GM18520 (cell line): ENCODE results near the gene DIO3.

Experiments
- ATAC-seq: cut with Tn5 transposase; IDR thresholded peaks from one replicate; pipeline ENCODE4 v1.9.1; 2021; ENCODE audit not compliant: unreplicated experiment

The DIO3 gene

GRCh38 chr14:101561145-101561896 is at the start of gene DIO3:
Gene DIO3 (plus strand): TSS chr14:101561495.
- no peak for ATAC-seq

DNA sequence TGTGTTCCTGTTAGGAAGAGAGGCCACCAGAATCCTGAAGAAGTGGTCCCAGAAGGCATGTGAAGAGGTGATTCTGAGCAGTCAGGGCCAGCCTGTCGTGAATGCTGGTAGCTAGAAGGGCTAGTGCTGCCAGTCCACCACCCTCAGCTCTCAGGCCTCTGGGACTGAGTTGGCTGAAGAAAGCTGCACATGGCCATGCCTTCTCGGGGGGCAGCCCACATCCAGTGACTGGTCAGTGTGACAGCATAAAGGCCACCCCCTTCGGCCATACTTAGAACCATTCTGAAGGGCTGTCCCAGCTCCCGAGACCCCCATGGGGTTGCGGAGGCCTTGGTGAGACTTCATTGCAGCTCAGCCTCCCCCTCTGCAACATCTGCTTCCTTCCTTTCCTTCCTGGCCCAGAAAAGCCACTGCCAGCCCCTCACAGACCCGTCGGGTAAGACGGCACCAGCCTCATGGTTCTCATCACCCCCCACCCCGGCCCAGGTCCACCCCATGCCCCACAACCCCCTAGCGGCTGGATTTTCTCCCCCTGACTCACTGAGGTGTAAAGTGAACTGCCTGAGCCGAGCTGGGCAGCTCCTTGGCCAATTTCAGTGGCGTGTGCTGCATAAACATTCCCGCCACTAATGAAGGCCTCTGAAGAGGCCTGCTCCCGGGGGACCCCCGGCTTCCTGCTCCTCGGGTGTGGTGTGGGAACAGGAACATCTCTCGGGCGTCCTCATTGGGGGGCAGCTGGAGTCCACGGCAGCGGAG is 49.5 kb upstream of the DIO3 start:
- no peak for ATAC-seq

DNA sequence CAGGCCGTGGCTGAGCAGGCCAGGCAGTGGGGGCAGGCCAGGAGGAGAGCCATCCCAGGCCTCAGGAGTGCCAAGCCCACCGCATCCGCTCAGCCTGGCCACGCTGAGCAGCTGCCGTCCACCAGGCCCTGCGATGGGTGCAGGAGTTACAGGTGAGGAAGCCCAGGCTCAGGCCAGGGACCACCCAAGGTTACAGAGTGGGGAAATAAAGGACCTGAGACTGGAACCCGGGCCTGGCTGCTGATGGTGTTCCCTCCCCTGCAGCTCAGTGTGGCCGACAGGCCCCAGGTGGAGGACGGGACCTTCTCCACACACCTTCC is 49.0 kb upstream of the DIO3 start:
- ATAC-seq, result no peak

DNA sequence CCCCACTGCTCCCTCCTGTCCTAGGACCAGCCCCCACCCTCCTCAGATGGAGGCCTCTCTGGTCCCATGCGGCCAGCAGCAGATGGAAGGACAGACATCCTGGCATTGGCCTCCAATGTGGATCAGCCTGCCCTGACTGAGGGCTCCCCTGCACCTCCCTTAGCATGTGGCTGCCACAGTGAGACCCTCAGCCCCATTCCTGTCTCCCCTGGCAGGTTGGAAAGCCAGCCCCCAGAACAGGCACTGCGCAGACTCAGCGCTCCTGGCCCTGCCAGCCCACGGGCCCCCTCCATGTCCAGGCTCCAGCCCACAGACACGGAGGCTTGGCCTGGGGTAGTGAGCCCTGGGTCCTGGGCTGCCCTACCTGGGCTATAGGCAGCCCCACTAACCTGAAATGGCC is 47.2 kb upstream of the DIO3 start:
- no peak for ATAC-seq

- no peak for ATAC-seq
These were observed 44.9 kb upstream of the DIO3 start for GRCh38 chr14:101516401-101516800.

DNA sequence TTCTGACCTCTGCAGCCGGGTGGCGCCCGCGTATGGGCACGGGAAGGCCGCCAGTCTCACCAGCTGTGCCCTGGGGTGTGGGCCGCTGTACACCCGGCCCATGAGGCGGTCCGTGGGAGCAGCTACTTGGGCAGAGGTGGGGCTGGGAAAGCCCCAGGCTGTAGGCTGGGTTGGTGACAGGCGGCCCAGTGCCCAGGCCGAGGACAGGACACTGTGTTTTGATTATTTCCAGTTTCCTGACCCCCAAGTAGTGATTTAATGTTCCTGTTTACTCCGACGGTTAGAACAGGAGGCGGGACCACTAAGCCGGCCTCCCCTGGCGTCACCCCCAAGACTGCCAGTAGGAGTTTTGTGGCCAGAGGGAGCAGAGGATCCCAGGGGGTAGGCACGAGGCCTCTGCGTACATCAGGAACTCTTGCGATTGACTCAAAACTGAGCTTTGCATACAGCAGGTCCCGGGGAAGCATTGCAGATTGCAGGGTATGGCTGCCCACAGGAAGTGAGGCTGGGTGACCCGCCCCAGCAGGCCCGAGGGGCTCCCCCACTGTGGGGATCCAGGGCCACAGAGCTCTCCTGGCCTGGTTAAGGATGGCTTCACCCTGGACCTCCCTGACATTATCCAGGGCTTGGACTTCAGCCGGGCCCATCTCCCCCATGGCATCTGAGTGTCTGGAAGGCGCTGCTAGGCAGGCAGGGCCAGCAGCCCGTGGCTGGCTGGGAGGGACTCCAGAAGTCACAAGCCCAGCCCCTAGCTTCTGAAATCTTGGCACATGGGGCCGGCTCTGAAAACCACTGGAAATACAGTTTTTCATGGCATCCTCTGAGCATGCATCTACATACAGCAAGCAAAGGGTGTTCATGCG is 42.5 kb upstream of the DIO3 start:
- ATAC-seq, result no peak

DNA sequence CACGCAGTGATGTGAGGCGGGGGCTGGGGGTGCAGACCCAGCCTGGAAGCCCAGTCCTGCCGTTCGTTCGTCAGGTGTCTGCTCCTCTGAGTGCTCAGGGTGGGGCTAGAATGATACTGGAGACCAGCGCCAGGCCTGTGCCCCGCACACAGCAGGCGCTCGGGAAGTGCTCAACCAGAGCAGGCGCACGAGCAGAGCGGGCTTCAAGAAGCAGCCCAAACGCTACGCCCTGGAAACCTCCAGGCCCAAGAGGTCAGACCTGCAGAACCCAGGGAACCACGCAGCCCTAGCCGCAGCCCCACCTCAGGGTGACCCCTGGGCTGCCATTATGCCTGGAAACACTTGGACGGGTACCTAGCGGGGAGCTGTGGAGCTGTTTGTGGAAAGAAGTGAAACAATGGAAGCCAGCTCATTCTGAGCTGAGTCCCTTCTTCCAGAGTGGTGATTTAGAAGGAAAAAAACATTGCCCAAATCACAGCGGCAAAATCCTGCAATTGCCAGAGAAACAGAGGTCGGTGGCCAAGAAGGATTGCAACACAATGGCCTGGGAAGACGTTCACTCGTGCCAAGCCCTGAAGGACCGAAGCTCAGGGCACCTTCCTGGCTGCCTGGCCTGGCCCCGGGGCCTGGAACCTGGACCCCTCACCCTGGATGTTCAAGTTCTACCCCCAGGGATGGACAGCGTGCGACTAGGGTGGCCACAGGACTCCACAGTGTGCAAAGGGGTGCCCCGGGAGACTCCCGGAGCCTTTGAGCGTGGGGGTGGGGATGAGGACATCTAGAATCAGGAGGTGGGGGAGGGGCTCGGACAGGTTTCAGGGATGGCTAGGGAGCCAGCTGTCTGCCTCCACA is 40.4 kb upstream of the DIO3 start:
- ATAC-seq, result no peak

DNA sequence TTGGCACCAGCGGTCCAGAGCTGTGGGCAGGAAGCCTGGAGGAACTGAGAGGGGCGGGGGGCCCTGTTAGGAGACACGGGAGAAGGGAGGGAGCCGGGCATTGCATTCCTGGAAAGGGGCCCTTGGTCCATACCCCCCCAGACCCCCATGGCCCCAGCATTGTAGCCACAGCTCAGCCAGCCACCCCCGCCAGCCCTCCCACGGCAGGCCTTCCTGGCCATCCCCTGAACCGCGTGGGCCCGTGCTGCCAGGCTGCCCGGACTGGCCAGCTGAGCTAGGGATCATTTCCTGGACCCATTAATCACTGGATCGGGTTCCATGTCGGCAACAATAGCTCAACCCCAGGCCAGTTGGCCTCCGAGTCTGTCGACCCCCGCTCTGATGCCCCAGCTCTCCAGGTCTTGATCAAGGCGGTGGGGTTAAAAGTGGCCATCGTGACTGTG is 39.8 kb upstream of the DIO3 start:
- no peak for ATAC-seq

DNA sequence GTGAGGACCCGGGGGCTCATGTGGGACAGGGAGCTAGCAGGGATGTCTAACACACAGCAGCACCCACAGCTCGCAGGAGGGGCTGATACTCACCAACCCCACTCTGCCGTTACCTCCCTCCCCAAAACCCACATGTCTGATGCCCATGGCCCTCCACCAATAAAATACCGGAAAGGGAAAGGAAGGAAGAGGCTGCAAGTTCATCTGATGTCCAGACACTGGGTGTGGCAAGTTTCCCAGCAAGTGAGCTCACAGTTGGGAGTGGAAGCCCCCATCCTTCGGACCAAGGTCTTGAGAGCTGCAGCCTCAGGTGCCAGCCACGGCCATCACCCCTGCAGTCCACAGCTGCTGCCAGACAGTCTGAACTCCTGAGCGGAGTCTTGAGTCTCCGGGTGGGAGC is 39.3 kb upstream of the DIO3 start:
- no peak for ATAC-seq

DNA sequence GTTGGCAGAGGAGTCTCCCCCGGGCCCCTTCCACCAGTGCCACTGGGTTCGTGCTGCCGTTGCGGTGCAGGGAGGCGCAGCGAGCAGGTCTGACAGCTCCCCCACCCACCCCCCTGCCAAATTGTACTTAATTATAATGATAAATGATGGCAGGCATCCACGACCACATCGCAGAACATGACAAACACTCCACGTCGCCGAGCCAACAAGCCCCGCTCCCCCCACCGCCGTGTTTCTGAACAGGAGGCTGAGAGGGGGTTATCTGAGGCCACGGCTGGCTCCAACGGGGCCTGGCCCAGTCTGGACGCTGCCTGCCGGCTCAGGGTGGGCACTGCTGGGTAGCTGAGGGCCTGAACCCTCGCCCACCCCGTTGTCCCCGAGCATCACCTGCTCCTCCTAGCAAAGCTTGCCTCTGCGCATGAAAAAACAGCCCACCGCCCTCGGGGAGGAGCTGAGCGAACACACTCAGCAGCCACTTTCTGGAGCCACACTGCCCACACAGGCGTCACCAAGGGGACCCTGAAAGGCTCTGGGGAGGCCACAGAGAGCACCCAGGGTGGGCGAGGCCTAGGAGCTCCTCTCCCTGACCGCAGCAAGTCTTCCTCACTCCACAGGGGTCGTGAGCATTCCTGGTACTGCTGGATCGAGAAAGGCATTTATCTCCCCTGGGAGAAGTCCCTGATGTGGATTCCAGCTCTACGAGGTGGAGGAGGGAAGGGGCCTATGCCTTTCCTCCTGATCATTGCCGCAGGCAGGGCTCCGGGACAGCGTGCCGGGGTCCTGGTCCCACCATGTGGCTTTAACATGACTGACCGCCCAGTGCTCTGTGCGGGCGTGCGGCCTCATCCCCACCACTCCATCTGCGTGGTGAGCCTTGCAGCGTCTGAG is 35.4 kb upstream of the DIO3 start:
- no peak for ATAC-seq

DNA sequence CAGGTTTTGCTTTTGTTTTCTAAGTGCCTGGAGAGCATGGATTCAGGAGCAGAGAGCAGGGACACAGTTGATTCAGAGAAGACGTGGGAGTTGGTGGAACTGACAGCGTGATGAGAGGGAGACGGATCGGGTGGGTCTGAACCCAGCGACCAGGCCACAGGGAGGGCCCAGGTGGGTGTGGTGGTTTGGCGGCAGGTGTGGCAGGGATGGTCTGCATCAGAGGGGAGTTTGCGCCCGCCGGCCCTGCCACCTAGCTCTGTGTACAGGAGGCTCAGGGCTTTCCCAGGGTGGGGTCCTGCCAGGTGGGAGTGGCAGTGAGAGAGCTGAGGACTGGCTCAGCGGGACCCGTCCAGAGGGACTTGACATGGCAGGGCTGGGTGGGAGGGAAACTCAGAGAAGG is 33.3 kb upstream of the DIO3 start:
- no peak for ATAC-seq

DNA sequence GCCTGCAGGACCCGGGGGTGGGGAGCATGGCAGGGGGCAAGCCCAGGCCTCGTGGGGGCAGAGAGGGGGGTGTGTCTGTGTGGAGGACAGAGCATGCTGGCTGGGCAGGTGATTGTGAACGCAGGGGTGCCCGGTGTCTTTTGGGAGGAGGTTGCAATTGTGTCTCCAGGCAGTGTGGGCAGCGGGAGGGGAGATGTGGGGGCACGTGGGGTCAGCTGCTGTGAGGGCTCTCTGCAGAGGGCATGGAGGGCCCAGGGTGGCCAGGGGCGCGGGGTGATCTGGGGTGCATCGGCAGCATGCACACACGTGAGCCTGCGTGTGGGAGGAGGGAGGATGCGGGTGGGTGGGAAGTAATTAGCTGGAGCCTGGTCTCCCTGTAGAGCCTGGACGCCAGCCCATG is 32.2 kb upstream of the DIO3 start:
- no peak for ATAC-seq

GRCh38 chr14:101534198-101534597 is 27.1 kb upstream of the DIO3 start:
- no peak for ATAC-seq

DNA sequence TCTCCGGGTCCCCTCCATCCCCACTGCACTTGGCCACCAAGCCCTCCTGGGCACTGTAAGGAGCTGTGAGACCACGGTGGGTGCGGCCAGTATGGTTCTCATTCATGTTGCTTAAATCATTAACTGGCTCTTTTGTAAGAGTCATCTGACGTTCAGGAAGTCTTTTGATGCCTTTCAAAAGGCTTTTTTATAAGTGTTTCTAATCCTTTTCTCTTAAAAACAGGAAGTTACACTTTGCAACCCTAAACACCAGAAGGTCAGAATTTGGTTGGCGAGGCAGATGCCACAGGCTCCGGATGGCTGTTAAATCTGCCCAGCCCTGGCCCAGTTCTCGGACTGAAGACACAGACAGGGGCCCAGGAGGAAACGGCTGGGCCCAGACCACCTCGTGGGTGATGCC is 26.1 kb upstream of the DIO3 start:
- ATAC-seq, result no peak

GRCh38 chr14:101535701-101536207 is 25.5 kb upstream of the DIO3 start:
- no peak for ATAC-seq

- ATAC-seq, result no peak
These were observed 24.0 kb upstream of the DIO3 start for GRCh38 chr14:101537286-101537685.

GRCh38 chr14:101538878-101539277 is 22.4 kb upstream of the DIO3 start:
- ATAC-seq, result no peak

GRCh38 chr14:101539880-101540279 is 21.4 kb upstream of the DIO3 start:
- ATAC-seq, result no peak
